ENCODE data around the gene CELF6.

Gene CELF6

DNA sequence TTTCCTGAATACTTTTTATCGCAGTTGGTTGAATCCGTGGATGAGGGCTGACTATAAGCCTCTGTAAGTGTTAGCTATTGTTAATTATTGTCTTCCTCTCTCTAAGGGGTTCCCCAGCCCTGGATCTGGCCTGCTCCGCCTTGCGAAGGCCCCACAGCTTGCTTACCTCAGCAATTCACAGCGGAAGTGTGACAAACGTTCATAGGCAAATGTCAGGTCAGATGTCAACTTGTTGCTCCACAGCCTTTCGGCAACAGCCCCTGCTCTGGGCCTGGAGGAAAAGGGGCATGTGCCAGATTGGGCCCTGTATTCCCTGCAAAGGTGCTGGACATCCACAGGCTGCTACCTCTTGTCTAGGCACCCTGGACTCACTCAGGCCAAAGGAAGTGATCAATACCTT is 25.3 kb upstream of the CELF6 start:
- no peaks in the 10 kb centered on the region for H3K4me1 ChIP-seq (ENCODE audit: control insufficient read depth in 1 of 2, insufficient read depth in 2 of 2, low read length in 2 of 2)
- peaks cover 39 to 59% of the 10 kb centered on the region in 2 donors for H3K36me3 ChIP-seq (ENCODE audit: control insufficient read depth in 1 of 2, insufficient read depth in 2 of 2, low read length in 2 of 2)

DNA sequence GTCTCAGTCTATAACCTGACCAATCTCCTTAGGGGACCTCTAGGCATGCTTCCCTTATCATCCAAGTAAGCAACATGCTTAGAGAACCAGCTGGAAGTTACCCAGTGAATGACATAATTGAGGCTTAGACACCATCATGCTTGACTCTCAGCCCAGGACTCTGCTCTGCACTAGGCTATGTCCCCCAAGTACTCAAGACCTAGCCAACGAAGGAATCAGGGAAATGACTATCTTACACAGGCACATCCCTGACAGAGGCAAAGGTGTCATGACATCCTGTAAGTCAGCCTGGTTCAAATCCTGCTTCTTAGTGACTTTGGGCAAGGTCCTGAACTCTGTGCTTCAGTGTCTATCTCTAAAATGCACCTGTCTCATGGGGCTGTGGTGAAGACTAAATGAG is 24.6 kb upstream of the CELF6 start:
- no peaks in the 10 kb centered on the region for H3K4me1 ChIP-seq (ENCODE audit: control insufficient read depth in 1 of 2, insufficient read depth in 2 of 2, low read length in 2 of 2)
- no peak overlapping the region for H3K27ac ChIP-seq (ENCODE audit: low read depth, low read length)
- H3K9ac ChIP-seq (ENCODE audit: low read depth in 1 of 2, low read length in 2 of 2): no peak overlapping the region
- peaks cover 35 to 54% of the 10 kb centered on the region in 2 donors for H3K36me3 ChIP-seq (ENCODE audit: control insufficient read depth in 1 of 2, insufficient read depth in 2 of 2, low read length in 2 of 2)
- no peaks in the 10 kb centered on the region for H3K9me3 ChIP-seq (ENCODE audit: control insufficient read depth in 1 of 2, low read length in 2 of 2)
- H3K27me3 ChIP-seq (ENCODE audit: control insufficient read depth in 1 of 2, insufficient read depth in 2 of 2, low read length in 2 of 2): no peaks in the 10 kb centered on the region
- no peak overlapping the region for H3K4me3 ChIP-seq (ENCODE audit: low read depth in 1 of 2, low read length in 2 of 2)

More for the DNA sequence above, 25.3 kb upstream of the CELF6 start:
- H3K27ac ChIP-seq (ENCODE audit: low read depth, low read length): no peak overlapping the region
- H3K9me3 ChIP-seq (ENCODE audit: control insufficient read depth in 1 of 2, low read length in 2 of 2): no peaks in the 10 kb centered on the region
- no peak overlapping the region for H3K4me3 ChIP-seq (ENCODE audit: low read depth in 1 of 2, low read length in 2 of 2)
- no peak overlapping the region for H3K9ac ChIP-seq (ENCODE audit: low read depth in 1 of 2, low read length in 2 of 2)
- no peaks in the 10 kb centered on the region for H3K27me3 ChIP-seq (ENCODE audit: control insufficient read depth in 1 of 2, insufficient read depth in 2 of 2, low read length in 2 of 2)

DNA sequence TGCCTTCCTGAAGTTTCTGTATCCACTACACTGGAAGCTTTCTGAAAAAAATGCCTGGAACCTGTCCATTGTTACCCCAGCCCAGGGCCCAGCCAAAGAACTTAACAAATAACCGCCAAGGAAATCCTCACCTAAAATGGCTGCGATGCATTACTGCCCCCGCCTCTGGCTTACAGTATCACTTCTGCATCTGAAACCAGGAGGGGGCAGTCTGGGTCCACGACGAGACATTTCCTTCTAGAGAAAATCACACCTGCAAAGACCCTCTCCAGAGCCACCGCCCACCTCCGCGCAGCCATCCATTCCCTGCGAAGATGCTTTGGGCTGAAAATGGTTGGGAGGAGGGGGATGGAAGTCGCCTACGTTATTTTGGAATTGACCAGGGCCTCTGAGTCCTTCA is 22.4 kb upstream of the CELF6 start:
- H3K27ac ChIP-seq (ENCODE audit: low read depth, low read length): no peak overlapping the region
- no peaks in the 10 kb centered on the region for H3K9me3 ChIP-seq (ENCODE audit: control insufficient read depth in 1 of 2, low read length in 2 of 2)
- H3K4me1 ChIP-seq (ENCODE audit: control insufficient read depth in 1 of 2, insufficient read depth in 2 of 2, low read length in 2 of 2): no peaks in the 10 kb centered on the region
- H3K4me3 ChIP-seq (ENCODE audit: low read depth in 1 of 2, low read length in 2 of 2): no peak overlapping the region
- H3K27me3 ChIP-seq (ENCODE audit: control insufficient read depth in 1 of 2, insufficient read depth in 2 of 2, low read length in 2 of 2): no peaks in the 10 kb centered on the region
- peaks cover 23 to 41% of the 10 kb centered on the region in 2 donors for H3K36me3 ChIP-seq (ENCODE audit: control insufficient read depth in 1 of 2, insufficient read depth in 2 of 2, low read length in 2 of 2)
- H3K9ac ChIP-seq (ENCODE audit: low read depth in 1 of 2, low read length in 2 of 2): no peak overlapping the region

DNA sequence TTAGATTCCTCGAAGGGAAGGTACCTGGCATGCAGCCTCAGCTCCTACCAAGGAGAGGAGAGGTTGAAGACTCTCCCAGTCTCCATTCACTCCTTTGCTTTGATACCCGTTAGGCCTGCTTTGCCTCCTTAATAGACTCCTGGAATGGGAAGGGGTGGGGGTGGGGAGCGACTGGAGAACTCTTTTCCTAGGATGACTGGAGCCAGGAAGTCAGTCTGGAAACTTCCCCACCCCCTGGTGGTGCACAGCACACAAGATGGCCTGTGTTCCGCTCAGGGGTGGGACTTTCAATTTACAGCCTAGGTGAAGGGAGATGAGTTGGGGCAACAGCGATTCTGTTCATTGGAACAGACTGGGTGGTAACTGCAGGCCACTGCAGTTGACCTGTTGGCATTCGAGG is 21.4 kb upstream of the CELF6 start:
- H3K36me3 ChIP-seq (ENCODE audit: control insufficient read depth in 1 of 2, insufficient read depth in 2 of 2, low read length in 2 of 2): peaks cover 19 to 31% of the 10 kb centered on the region in 2 donors

DNA sequence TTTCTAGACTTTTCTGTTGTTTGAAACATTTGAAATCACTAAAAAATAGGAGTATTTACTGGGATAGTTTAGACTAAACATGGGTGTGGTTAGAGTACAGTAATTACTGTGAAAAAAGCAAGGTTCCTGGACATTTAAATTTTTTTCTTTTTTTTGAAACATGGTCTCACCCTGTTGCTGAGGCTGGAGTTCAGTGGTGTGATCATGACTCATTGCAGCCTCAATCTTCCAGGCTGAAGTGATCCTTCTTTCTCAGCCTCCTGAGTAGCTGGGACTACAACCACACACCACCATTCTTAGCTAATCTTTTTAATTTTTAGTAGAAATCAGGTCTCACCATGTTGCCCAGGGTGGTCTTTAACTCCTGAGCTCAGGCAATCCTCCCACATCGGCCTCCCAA is 20.4 kb upstream of the CELF6 start:
- Histone ChIP-seq H3K27me3 (ENCODE audit: control insufficient read depth in 1 of 2, insufficient read depth in 2 of 2, low read length in 2 of 2) (no peaks in the 10 kb centered on the region), H3K9ac (ENCODE audit: low read depth in 1 of 2, low read length in 2 of 2) (no peak overlapping the region), H3K36me3 (ENCODE audit: control insufficient read depth in 1 of 2, insufficient read depth in 2 of 2, low read length in 2 of 2) (peaks cover 10 to 21% of the 10 kb centered on the region in 2 donors), H3K4me3 (ENCODE audit: low read depth in 1 of 2, low read length in 2 of 2) (no peak overlapping the region), H3K27ac (ENCODE audit: low read depth, low read length) (no peak overlapping the region), H3K4me1 (ENCODE audit: control insufficient read depth in 1 of 2, insufficient read depth in 2 of 2, low read length in 2 of 2) (no peaks in the 10 kb centered on the region), H3K9me3 (ENCODE audit: control insufficient read depth in 1 of 2, low read length in 2 of 2) (no peaks in the 10 kb centered on the region)

More for the DNA sequence above, 21.4 kb upstream of the CELF6 start:
- no peaks in the 10 kb centered on the region for H3K4me1 ChIP-seq (ENCODE audit: control insufficient read depth in 1 of 2, insufficient read depth in 2 of 2, low read length in 2 of 2)
- H3K4me3 ChIP-seq (ENCODE audit: low read depth in 1 of 2, low read length in 2 of 2): no peak overlapping the region
- H3K27ac ChIP-seq (ENCODE audit: low read depth, low read length): no peak overlapping the region
- H3K27me3 ChIP-seq (ENCODE audit: control insufficient read depth in 1 of 2, insufficient read depth in 2 of 2, low read length in 2 of 2): no peaks in the 10 kb centered on the region
- H3K9me3 ChIP-seq (ENCODE audit: control insufficient read depth in 1 of 2, low read length in 2 of 2): no peaks in the 10 kb centered on the region
- no peak overlapping the region for H3K9ac ChIP-seq (ENCODE audit: low read depth in 1 of 2, low read length in 2 of 2)

DNA sequence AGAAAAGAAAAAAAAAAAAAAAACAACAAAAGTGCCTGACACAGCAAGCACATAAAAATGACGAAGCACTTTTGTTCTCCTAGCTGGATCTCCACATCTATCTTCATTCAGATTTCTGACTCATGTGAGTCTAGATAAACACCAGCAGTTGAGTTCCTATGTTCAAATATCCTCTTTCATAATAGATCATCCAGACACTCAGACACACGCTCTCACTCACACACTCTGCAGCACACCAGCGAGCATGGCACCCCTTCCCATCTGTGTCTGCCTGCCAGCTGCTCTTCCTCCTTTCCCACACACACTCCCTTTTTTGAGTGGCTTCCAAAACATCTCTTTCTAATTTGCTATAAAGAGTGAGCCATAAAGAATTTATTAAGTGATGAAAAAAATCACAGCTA is 19.8 kb upstream of the CELF6 start:
- H3K4me3 ChIP-seq (ENCODE audit: low read depth in 1 of 2, low read length in 2 of 2): no peak overlapping the region
- peaks cover 9 to 16% of the 10 kb centered on the region in 2 donors for H3K36me3 ChIP-seq (ENCODE audit: control insufficient read depth in 1 of 2, insufficient read depth in 2 of 2, low read length in 2 of 2)
- H3K27me3 ChIP-seq (ENCODE audit: control insufficient read depth in 1 of 2, insufficient read depth in 2 of 2, low read length in 2 of 2): no peaks in the 10 kb centered on the region
- H3K9ac ChIP-seq (ENCODE audit: low read depth in 1 of 2, low read length in 2 of 2): no peak overlapping the region
- H3K9me3 ChIP-seq (ENCODE audit: control insufficient read depth in 1 of 2, low read length in 2 of 2): no peaks in the 10 kb centered on the region
- H3K27ac ChIP-seq (ENCODE audit: low read depth, low read length): no peak overlapping the region
- H3K4me1 ChIP-seq (ENCODE audit: control insufficient read depth in 1 of 2, insufficient read depth in 2 of 2, low read length in 2 of 2): no peaks in the 10 kb centered on the region

DNA sequence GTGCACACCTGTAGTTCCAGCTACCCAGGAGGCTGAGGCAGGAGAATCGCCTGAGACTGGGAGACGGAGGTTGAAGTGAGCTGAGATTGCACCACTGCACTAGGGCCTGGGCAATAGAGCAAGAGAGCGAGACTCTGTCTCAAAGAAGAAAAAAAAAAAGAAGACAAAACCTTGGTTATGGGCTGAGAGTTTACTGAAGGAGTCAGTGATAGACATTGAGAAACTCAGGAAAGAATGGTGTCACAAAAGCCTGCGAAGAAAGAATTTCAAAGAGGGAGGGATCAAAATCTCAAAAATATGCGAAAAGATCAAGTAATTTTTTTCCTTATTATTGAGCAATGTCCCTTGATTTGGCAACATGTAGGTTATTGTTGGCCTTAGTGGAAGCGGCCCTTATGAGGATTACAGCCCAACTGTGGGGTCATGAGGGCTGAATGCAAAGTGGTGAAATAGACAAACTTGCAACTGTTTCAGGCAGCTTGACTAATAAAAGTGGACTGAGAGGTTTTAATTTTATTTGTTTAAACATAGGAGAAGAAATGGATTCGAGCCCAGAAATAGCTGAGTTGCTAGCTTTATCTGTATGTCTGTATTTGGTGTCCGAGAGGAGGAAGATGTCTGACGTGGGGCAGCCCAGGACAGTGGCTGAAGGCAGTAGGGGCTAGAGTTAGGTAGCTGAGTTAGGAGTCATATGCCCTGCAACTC is 18.8 kb upstream of the CELF6 start:
- H3K27ac ChIP-seq (ENCODE audit: low read depth, low read length): no peak overlapping the region
- H3K4me3 ChIP-seq (ENCODE audit: low read depth in 1 of 2, low read length in 2 of 2): no peak overlapping the region
- no peaks in the 10 kb centered on the region for H3K27me3 ChIP-seq (ENCODE audit: control insufficient read depth in 1 of 2, insufficient read depth in 2 of 2, low read length in 2 of 2)
- no peak overlapping the region for H3K9ac ChIP-seq (ENCODE audit: low read depth in 1 of 2, low read length in 2 of 2)
- H3K9me3 ChIP-seq (ENCODE audit: control insufficient read depth in 1 of 2, low read length in 2 of 2): no peaks in the 10 kb centered on the region
- peaks cover 3 to 6% of the 10 kb centered on the region in 2 donors for H3K36me3 ChIP-seq (ENCODE audit: control insufficient read depth in 1 of 2, insufficient read depth in 2 of 2, low read length in 2 of 2)
- H3K4me1 ChIP-seq (ENCODE audit: control insufficient read depth in 1 of 2, insufficient read depth in 2 of 2, low read length in 2 of 2): no peaks in the 10 kb centered on the region

DNA sequence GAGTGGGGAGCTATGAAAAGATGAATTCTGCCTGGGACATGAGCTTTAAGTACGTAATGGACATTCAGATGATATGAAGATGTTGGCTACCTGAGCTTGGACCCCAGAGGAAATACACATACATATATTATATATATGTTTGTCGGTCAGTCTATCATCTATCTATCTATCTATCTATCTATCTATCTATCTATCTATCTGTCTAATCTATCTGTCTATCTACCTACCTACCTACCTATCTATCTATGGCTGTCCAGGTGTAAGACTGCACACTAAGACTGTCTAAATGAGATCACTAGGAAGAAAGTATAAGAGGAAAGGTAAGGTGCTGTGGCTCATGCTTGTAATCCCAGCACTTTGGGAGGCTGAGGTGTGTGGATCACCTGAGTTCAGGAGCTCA is 18.2 kb upstream of the CELF6 start:
- Histone ChIP-seq H3K27ac (ENCODE audit: low read depth, low read length) (no peak overlapping the region), H3K9ac (ENCODE audit: low read depth in 1 of 2, low read length in 2 of 2) (no peak overlapping the region), H3K4me3 (ENCODE audit: low read depth in 1 of 2, low read length in 2 of 2) (no peak overlapping the region), H3K27me3 (ENCODE audit: control insufficient read depth in 1 of 2, insufficient read depth in 2 of 2, low read length in 2 of 2) (no peaks in the 10 kb centered on the region), H3K9me3 (ENCODE audit: control insufficient read depth in 1 of 2, low read length in 2 of 2) (no peaks in the 10 kb centered on the region), H3K4me1 (ENCODE audit: control insufficient read depth in 1 of 2, insufficient read depth in 2 of 2, low read length in 2 of 2) (no peaks in the 10 kb centered on the region), H3K36me3 (ENCODE audit: control insufficient read depth in 1 of 2, insufficient read depth in 2 of 2, low read length in 2 of 2) (peaks cover 3 to 6% of the 10 kb centered on the region in 2 donors)

DNA sequence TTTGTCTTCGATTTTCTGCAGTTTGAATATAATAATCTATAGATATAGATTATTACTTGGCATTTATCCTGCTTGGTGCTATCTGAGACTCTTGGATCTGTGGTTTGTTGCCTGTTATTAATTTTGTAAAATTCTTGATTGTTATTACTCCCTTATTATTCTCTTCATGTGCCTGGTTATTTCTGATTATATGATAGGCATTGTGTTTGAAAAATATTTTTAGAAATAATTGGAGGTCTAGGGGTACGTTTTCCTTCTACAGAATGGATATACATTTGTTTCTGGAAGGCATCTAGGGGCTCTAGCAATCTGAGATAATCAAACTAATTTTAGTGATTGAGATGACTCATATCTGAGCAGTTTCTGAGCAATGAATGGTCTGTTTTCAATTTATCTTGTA is 14.9 kb upstream of the CELF6 start:
- Histone ChIP-seq H3K9me3 (ENCODE audit: control insufficient read depth in 1 of 2, low read length in 2 of 2) (no peaks in the 10 kb centered on the region), H3K4me3 (ENCODE audit: low read depth in 1 of 2, low read length in 2 of 2) (no peak overlapping the region), H3K27ac (ENCODE audit: low read depth, low read length) (no peak overlapping the region), H3K27me3 (ENCODE audit: control insufficient read depth in 1 of 2, insufficient read depth in 2 of 2, low read length in 2 of 2) (no peaks in the 10 kb centered on the region), H3K9ac (ENCODE audit: low read depth in 1 of 2, low read length in 2 of 2) (no peak overlapping the region), H3K4me1 (ENCODE audit: control insufficient read depth in 1 of 2, insufficient read depth in 2 of 2, low read length in 2 of 2) (no peaks in the 10 kb centered on the region), H3K36me3 (ENCODE audit: control insufficient read depth in 1 of 2, insufficient read depth in 2 of 2, low read length in 2 of 2) (peaks cover 0 to 6% of the 10 kb centered on the region in 2 donors)

DNA sequence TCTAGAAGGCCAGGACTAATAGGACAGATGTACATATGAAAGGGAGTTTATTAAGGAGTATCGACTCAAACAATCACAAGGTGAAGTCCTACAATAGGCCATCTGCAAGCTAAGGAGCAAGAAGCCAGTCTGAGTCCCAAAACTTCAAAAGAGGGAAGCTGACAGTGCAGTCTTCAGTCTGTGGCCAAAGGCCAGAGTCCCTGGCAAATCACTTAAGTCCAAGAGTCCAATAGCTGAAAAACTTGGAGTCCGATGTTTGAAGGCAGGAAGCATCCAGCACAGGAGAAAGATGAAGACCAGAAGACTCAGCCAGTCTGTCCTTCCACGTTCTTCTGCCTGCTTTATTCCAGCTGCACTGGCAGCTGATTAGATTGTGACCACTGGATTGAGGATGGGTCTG is 11.1 kb upstream of the CELF6 start:
- Histone ChIP-seq H3K9ac (ENCODE audit: low read depth in 1 of 2, low read length in 2 of 2) (no peak overlapping the region), H3K36me3 (ENCODE audit: control insufficient read depth in 1 of 2, insufficient read depth in 2 of 2, low read length in 2 of 2) (no peaks in the 10 kb centered on the region), H3K27me3 (ENCODE audit: control insufficient read depth in 1 of 2, insufficient read depth in 2 of 2, low read length in 2 of 2) (no peaks in the 10 kb centered on the region), H3K9me3 (ENCODE audit: control insufficient read depth in 1 of 2, low read length in 2 of 2) (no peaks in the 10 kb centered on the region), H3K4me3 (ENCODE audit: low read depth in 1 of 2, low read length in 2 of 2) (no peak overlapping the region), H3K27ac (ENCODE audit: low read depth, low read length) (no peak overlapping the region), H3K4me1 (ENCODE audit: control insufficient read depth in 1 of 2, insufficient read depth in 2 of 2, low read length in 2 of 2) (no peaks in the 10 kb centered on the region)

All from duodenal mucosa (tissue), 2 donors.